ENCODE measurements around the gene C15orf39.

Gene C15orf39

GRCh38 chr15:75195766-75196241 is 5.9 kb upstream of the C15orf39 start (continued):
- TF ChIP-seq PRDM2 (tag by site-specific recombination; IDR thresholded peaks at IDR 0.05; ENCODE audit: borderline replicate concordance) (no peak), ZNF362 (tag by site-specific recombination; IDR thresholded peaks at IDR 0.05) (no peak), ATF2 (tag by site-specific recombination; IDR thresholded peaks at IDR 0.05; ENCODE audit: low read depth) (no peak), KLF16 (tag by site-specific recombination; IDR thresholded peaks at IDR 0.05) (no peak), KLF17 (tag by site-specific recombination; IDR thresholded peaks at IDR 0.05) (0 out of 2 replicates have a peak, but pooled peaks have one; percentile 32), ZNF394 (tag by site-specific recombination; IDR thresholded peaks at IDR 0.05; ENCODE audit: borderline replicate concordance) (no peak), GLIS1 (tag by site-specific recombination; IDR thresholded peaks at IDR 0.05) (peak; percentile 80), ZNF211 (tag by site-specific recombination; IDR thresholded peaks at IDR 0.05; ENCODE audit: low read depth) (no peak), PATZ1 (tag by site-specific recombination; IDR thresholded peaks at IDR 0.05) (0 out of 2 replicates have a peak, but pooled peaks have one; percentile 12), ZNF274 (IDR thresholded peaks at IDR 0.05; ENCODE audit: low read length) (no peak), ZNF274 (tag by site-specific recombination; IDR thresholded peaks at IDR 0.05; ENCODE audit: borderline replicate concordance) (no peak), KLF10 (tag by site-specific recombination; IDR thresholded peaks at IDR 0.05) (no peak), ZNF664 (tag by site-specific recombination; IDR thresholded peaks at IDR 0.05) (no peak), ZIC2 (tag by site-specific recombination; IDR thresholded peaks at IDR 0.05) (peak; percentile 64), ZNF623 (tag by site-specific recombination; IDR thresholded peaks at IDR 0.05) (no peak), ZNF548 (tag by site-specific recombination; IDR thresholded peaks at IDR 0.05) (no peak), ZNF140 (tag by site-specific recombination; IDR thresholded peaks at IDR 0.05) (no peak), PRDM1 (tag by site-specific recombination; IDR thresholded peaks at IDR 0.05) (no peak), ZNF155 (tag by site-specific recombination; IDR thresholded peaks at IDR 0.05) (no peak), ZNF529 (tag by site-specific recombination; IDR thresholded peaks at IDR 0.05; ENCODE audit: insufficient replicate concordance) (no peak), ZNF600 (tag by site-specific recombination; IDR thresholded peaks at IDR 0.05) (0 out of 2 replicates have a peak, but pooled peaks have one; percentile 12), ZNF175 (tag by site-specific recombination; IDR thresholded peaks at IDR 0.05) (no peak), SP3 (tag by site-specific recombination; IDR thresholded peaks at IDR 0.05) (no peak), HOXA7 (CRISPR knock-in tag; IDR thresholded peaks at IDR 0.05; ENCODE audit: borderline replicate concordance) (no peak), ZNF596 (tag by site-specific recombination; IDR thresholded peaks at IDR 0.05) (no peak), ZNF133 (tag by site-specific recombination; IDR thresholded peaks at IDR 0.05) (no peak), KLF1 (tag by site-specific recombination; IDR thresholded peaks at IDR 0.05) (0 out of 2 replicates have a peak, but pooled peaks have one; percentile 37)

Measured in HEK293 (cell line).